Measurements from ENCODE around the gene KCNC4. TPM values are rescaled to one million over a fixed set of nuclear protein-coding genes. Genes with fewer than 3 reads are reported as not detected.

KCNC4 gene
- 8.4 and 8.9 TPM in 2 replicates for total RNA-seq (2021)
- long read RNA-seq, partial matches to known transcripts, result 1 of 3 reads
- long read RNA-seq, other reads (novel, unspliced or antisense), result 2 of 3 reads

DNA sequence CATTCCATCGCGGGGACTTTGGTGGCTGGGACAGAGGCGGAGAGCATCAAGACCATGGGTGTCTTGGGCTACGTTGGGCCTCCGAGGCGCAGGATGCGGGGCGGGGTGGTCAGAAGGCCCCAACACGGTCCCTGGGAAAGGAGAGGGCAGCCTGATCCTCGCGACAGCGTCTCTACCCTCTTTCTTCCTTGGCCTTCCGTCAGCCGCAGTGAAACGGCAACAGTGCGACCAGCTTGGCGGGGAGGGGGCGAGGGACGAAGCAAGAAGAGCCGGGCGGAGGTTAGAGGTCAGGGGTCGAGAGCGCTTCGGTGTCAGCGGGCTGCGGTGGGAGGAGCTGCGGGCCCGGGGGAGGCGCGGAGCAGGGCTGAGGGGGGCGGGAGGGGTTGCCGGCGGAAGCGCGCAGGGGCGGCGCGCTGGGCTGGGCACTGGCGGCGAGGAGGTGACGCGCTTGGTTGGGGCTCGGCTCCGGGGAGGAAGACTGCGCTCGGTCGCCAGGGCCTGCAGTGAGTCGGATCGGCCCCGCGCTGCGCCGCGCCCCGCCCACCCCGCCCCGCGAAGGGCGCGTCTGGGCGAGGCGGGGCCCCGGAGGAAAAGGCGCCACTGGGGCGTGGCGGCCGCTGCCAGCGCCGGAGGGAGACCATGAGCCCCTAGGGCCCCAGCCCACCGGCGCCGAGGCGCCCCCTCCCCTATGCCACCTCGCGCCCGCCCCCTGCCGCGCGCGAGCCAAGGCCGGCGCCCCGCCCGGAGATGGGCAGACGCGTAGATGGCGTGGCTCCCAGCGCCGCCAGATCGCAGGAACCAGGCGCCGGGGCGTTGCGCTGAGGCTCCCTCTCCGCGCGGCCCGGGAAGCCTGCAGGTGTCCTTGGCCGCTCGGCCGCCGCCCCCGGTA is at the start of gene KCNC4:
Gene KCNC4 (plus strand): TSS at position 600 of the 889 bp plus-strand sequence. CDS start 1,186 bp downstream, outside the sequence.
- peaks cover 19% of the 10 kb centered on the region for H3K23me2 ChIP-seq (ENCODE audit: insufficient read length, low read depth, low read length, poor library complexity, severe bottlenecking)
- no peak within 1 kb of the TSS for H2AFZ ChIP-seq (ENCODE audit: low read length)
- peaks cover 9% of the 10 kb centered on the region; the same call in 1 of the 2 replicates for H3K27me3 ChIP-seq (ENCODE audit: insufficient read depth, low read length)
- H2BK20ac ChIP-seq (ENCODE audit: low read depth, low read length, poor library complexity, severe bottlenecking), result no peak within 1 kb of the TSS
- H2BK5ac ChIP-seq (ENCODE audit: insufficient read length, low read length), result no peak within 1 kb of the TSS
- H3K14ac ChIP-seq (ENCODE audit: insufficient read depth, low read length), result peak within 1 kb of the TSS; percentile 72
- Mint-ChIP-seq H3K27ac (peak within 1 kb of the TSS; percentile 7 to 80 (median 78); a peak in 6 of 7 replicates), H3K9me3 (no peaks in the 10 kb centered on the region; a peak in 2 of 5 replicates), H3K4me1 (peaks cover 29 to 42% of the 10 kb centered on the region in 2 experiments), H3K27me3 (ENCODE audit: low read depth) (peaks cover 44% of the 10 kb centered on the region), H3K4me3 (peak within 1 kb of the TSS; percentile 79 to 93), H3K36me3 (ENCODE audit: insufficient read depth in 1 of 3, low read depth in 3 of 3) (peaks cover 0 to 2% (median 0%) of the 10 kb centered on the region in 3 experiments; a peak in 3 of 7 replicates)
- H3K79me2 ChIP-seq (ENCODE audit: insufficient read depth, low read length), result no peaks in the 10 kb centered on the region
- peak within 1 kb of the TSS; percentile 77 for H3K4me2 ChIP-seq (ENCODE audit: insufficient read depth, insufficient read length, low read length)
- H3T11ph ChIP-seq (ENCODE audit: low read length), result no peak within 1 kb of the TSS
- no peak within 1 kb of the TSS for H2BK12ac ChIP-seq (ENCODE audit: insufficient read length, low read depth, low read length)
- H3K4ac ChIP-seq (ENCODE audit: low read depth, low read length), result no peak within 1 kb of the TSS
- no peak within 1 kb of the TSS for H3K27ac ChIP-seq (ENCODE audit: insufficient read length, low read depth, low read length)
- H4K20me1 ChIP-seq (ENCODE audit: control insufficient read depth, insufficient read depth, insufficient read length), result no peaks in the 10 kb centered on the region
- no peak within 1 kb of the TSS for H2AK5ac ChIP-seq (ENCODE audit: insufficient read length, low read length)
- peak within 1 kb of the TSS; percentile 52 for H3K18ac ChIP-seq (ENCODE audit: insufficient read length, low read depth, low read length)
- WGBS (ENCODE audit: extremely low coverage, insufficient read length, low lambda C conversion rate), result no CpG with 5 or more reads among the region's 103 CpGs
- H4K5ac ChIP-seq (ENCODE audit: insufficient read length, low read depth, low read length), result no peak within 1 kb of the TSS
- no peak within 1 kb of the TSS for H3K23ac ChIP-seq (ENCODE audit: insufficient read length, low read depth, low read length)
- H3K4me1 ChIP-seq (ENCODE audit: insufficient read depth, low read length), result peaks cover 3% of the 10 kb centered on the region; the same call in 1 of the 2 replicates
- no peak within 1 kb of the TSS for H4K8ac ChIP-seq (replicated peaks; ENCODE audit: insufficient read length, low read depth, low read length)
- no peaks in the 10 kb centered on the region for H3K9me3 ChIP-seq (ENCODE audit: control insufficient read depth, low read depth, low read length)
- H3K9ac ChIP-seq (ENCODE audit: extremely low read depth, insufficient read length, low read length), result peak within 1 kb of the TSS; percentile 41
- no peak within 1 kb of the TSS for H4K91ac ChIP-seq (ENCODE audit: insufficient read length, low read depth, low read length)
- no peaks in the 10 kb centered on the region for H3K79me1 ChIP-seq (ENCODE audit: insufficient read depth, low read depth, low read length, poor library complexity, severe bottlenecking)
- no peak within 1 kb of the TSS for H3K56ac ChIP-seq (ENCODE audit: insufficient read length, low read depth, low read length)
- TF ChIP-seq, protein P1, sequence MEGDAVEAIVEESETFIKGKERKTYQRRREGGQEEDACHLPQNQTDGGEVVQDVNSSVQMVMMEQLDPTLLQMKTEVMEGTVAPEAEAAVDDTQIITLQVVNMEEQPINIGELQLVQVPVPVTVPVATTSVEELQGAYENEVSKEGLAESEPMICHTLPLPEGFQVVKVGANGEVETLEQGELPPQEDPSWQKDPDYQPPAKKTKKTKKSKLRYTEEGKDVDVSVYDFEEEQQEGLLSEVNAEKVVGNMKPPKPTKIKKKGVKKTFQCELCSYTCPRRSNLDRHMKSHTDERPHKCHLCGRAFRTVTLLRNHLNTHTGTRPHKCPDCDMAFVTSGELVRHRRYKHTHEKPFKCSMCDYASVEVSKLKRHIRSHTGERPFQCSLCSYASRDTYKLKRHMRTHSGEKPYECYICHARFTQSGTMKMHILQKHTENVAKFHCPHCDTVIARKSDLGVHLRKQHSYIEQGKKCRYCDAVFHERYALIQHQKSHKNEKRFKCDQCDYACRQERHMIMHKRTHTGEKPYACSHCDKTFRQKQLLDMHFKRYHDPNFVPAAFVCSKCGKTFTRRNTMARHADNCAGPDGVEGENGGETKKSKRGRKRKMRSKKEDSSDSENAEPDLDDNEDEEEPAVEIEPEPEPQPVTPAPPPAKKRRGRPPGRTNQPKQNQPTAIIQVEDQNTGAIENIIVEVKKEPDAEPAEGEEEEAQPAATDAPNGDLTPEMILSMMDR (conservative IDR thresholded peaks at IDR 0.05), result no peak
- no peak within 1 kb of the TSS for H2BK15ac ChIP-seq (ENCODE audit: low read depth, low read length)
- peak; percentile 93 for DNase-seq
- H2BK120ac ChIP-seq (ENCODE audit: low read depth, low read length, poor library complexity, severe bottlenecking), result no peak within 1 kb of the TSS

Measured in H9 (cell line).